Measurements from ENCODE around the gene AQP12A.

Gene AQP12A

GRCh38 chr2:240745456-240745855 is 53.8 kb downstream of the AQP12A start:
- DNase-seq (ENCODE audit: low spot score) = no peak

GRCh38 chr2:240745962-240746361 is 54.3 kb downstream of the AQP12A start:
- DNase-seq (ENCODE audit: low spot score) = no peak

- DNase-seq (ENCODE audit: low spot score) = no peak
Observed at GRCh38 chr2:240746671-240747070, 55.0 kb downstream of the AQP12A start.

GRCh38 chr2:240747256-240747655 is 55.6 kb downstream of the AQP12A start:
- DNase-seq (ENCODE audit: low spot score) = no peak

Data from D341Med (cell line).